ENCODE data around the gene ADM5. TPM values are rescaled to one million over a fixed set of nuclear protein-coding genes. Genes with fewer than 3 reads are reported as not detected.

Gene ADM5
- total RNA-seq, 1 donor from 2014 or later: 0.49 TPM

- Histone ChIP-seq H3K27me3 (ENCODE audit: low read depth) (no peaks in the 10 kb centered on the region), H3K9me3 (replicated peaks) (no peaks in the 10 kb centered on the region), H3K27ac (replicated peaks) (no peak overlapping the region), H3K36me3 (peaks cover 93% of the 10 kb centered on the region), H3K4me1 (no peaks in the 10 kb centered on the region), H3K4me3 (no peak overlapping the region)
- intact Hi-C loops (cut with micrococcal nuclease): no loop called here
- DNase-seq: no peak
- TF ChIP-seq CTCF (IDR thresholded peaks at IDR 0.05; ENCODE audit: borderline replicate concordance): no peak
These were observed 37.4 kb upstream of the ADM5 start for GRCh38 chr19:49651820-49652550.

- Histone ChIP-seq H3K9me3 (replicated peaks) (no peaks in the 10 kb centered on the region), H3K27me3 (ENCODE audit: low read depth) (no peaks in the 10 kb centered on the region), H3K4me3 (no peak overlapping the region), H3K4me1 (no peaks in the 10 kb centered on the region), H3K36me3 (peaks cover 93% of the 10 kb centered on the region), H3K27ac (replicated peaks) (no peak overlapping the region)
- TF ChIP-seq CTCF (IDR thresholded peaks at IDR 0.05; ENCODE audit: borderline replicate concordance): no peak
- no peak for DNase-seq
- intact Hi-C loops (cut with micrococcal nuclease): no loop called here
These were observed 36.6 kb upstream of the ADM5 start for GRCh38 chr19:49652551-49653465.

GRCh38 chr19:49653466-49653806 lies 36.0 kb upstream of the ADM5 start:
- no peaks in the 10 kb centered on the region for H3K27me3 ChIP-seq (ENCODE audit: low read depth)
- H3K27ac ChIP-seq (replicated peaks): no peak overlapping the region
- DNase-seq: no peak

GRCh38 chr19:49654581-49654980 lies 34.8 kb upstream of the ADM5 start:
- H3K9me3 ChIP-seq (replicated peaks): no peaks in the 10 kb centered on the region
- no peak for TF ChIP-seq CTCF (IDR thresholded peaks at IDR 0.05; ENCODE audit: borderline replicate concordance)
- H3K4me1 ChIP-seq: no peaks in the 10 kb centered on the region
- H3K4me3 ChIP-seq: no peak overlapping the region
- no peak for DNase-seq
- H3K36me3 ChIP-seq: peaks cover 93% of the 10 kb centered on the region
- no peaks in the 10 kb centered on the region for H3K27me3 ChIP-seq (ENCODE audit: low read depth)
- intact Hi-C loops (cut with micrococcal nuclease): no loop called here
- no peak overlapping the region for H3K27ac ChIP-seq (replicated peaks)

More at GRCh38 chr19:49653466-49653806, 36.0 kb upstream of the ADM5 start:
- Histone ChIP-seq H3K4me3 (no peak overlapping the region), H3K4me1 (no peaks in the 10 kb centered on the region), H3K9me3 (replicated peaks) (no peaks in the 10 kb centered on the region), H3K36me3 (peaks cover 93% of the 10 kb centered on the region)
- intact Hi-C loops (cut with micrococcal nuclease): no loop called here
- TF ChIP-seq CTCF (IDR thresholded peaks at IDR 0.05; ENCODE audit: borderline replicate concordance): no peak

- H3K27ac ChIP-seq (replicated peaks): no peak overlapping the region
- no peak for TF ChIP-seq CTCF (IDR thresholded peaks at IDR 0.05; ENCODE audit: borderline replicate concordance)
- no peak for DNase-seq
- H3K4me1 ChIP-seq: no peaks in the 10 kb centered on the region
- no peak overlapping the region for H3K4me3 ChIP-seq
- intact Hi-C loops (cut with micrococcal nuclease): no loop called here
- no peaks in the 10 kb centered on the region for H3K27me3 ChIP-seq (ENCODE audit: low read depth)
- peaks cover 94% of the 10 kb centered on the region for H3K36me3 ChIP-seq
- H3K9me3 ChIP-seq (replicated peaks): no peaks in the 10 kb centered on the region
These were observed 33.6 kb upstream of the ADM5 start for GRCh38 chr19:49655570-49656455.

Measured in left ventricle myocardium inferior (tissue), 1 donor.